GM19468 (cell line): Measurements from ENCODE around the gene TUBG2.

Experiments used
- ATAC-seq: cut with Tn5 transposase; IDR thresholded peaks from one replicate; pipeline ENCODE4 v1.9.1; 2021; ENCODE audit warnings: mild to moderate bottlenecking, moderate library complexity, moderate number of reproducible peaks; ENCODE audit not compliant: unreplicated experiment; ENCODE audit errors: extremely low read depth

TUBG2 gene

GRCh38 chr17:42692489-42692888, 33.4 kb downstream of the TUBG2 start:
- no peak for ATAC-seq

- no peak for ATAC-seq
Observed at GRCh38 chr17:42694524-42694923, 35.4 kb downstream of the TUBG2 start.

- ATAC-seq, result no peak
Observed at GRCh38 chr17:42695500-42695899, 36.4 kb downstream of the TUBG2 start.

- ATAC-seq, result no peak
Observed at GRCh38 chr17:42697108-42697811, 38.2 kb downstream of the TUBG2 start.

- ATAC-seq, result no peak
Observed at GRCh38 chr17:42698736-42699414, 39.8 kb downstream of the TUBG2 start.

GRCh38 chr17:42699415-42699740, 40.3 kb downstream of the TUBG2 start:
- no peak for ATAC-seq

GRCh38 chr17:42700586-42701289, 41.7 kb downstream of the TUBG2 start:
- no peak for ATAC-seq

- ATAC-seq, result no peak
Observed at GRCh38 chr17:42702446-42702845, 43.4 kb downstream of the TUBG2 start.

- no peak for ATAC-seq
Observed at GRCh38 chr17:42704490-42704836, 45.4 kb downstream of the TUBG2 start.

- ATAC-seq, result no peak
Observed at GRCh38 chr17:42704837-42705494, 45.9 kb downstream of the TUBG2 start.

- ATAC-seq, result no peak
Observed at GRCh38 chr17:42706732-42707131, 47.6 kb downstream of the TUBG2 start.

GRCh38 chr17:42708588-42708987, 49.5 kb downstream of the TUBG2 start:
- ATAC-seq, result no peak

GRCh38 chr17:42709561-42709960, 50.5 kb downstream of the TUBG2 start:
- ATAC-seq, result no peak
